HG03175 (cell line): ENCODE results near the gene TNFRSF17.
"Not testable (repeated sequence)": the region's sequence is repeated elsewhere in the genome, so short reads cannot be mapped to it uniquely, and the experiment has no call there.

Source experiments
- ATAC-seq: cut with Tn5 transposase; IDR thresholded peaks from one replicate; pipeline ENCODE4 v1.9.1; 2021; ENCODE audit warnings: mild to moderate bottlenecking, moderate library complexity; ENCODE audit not compliant: unreplicated experiment

The TNFRSF17 gene

GRCh38 chr16:11964761-11965551 is at the start of gene TNFRSF17:
TNFRSF17 (plus strand) TSS chr16:11965210; CDS start chr16:11965325, 115 bp downstream.
- peak; percentile 81 for ATAC-seq

- peak; percentile 85 for ATAC-seq
These were observed 49.1 kb upstream of the TNFRSF17 start, which contains the start of gene GSPT1 for GRCh38 chr16:11915644-11916523. GSPT1 (minus strand) TSS chr16:11915956; CDS start chr16:11915720, 236 bp downstream.

- ATAC-seq: no peak
These were observed 48.3 kb upstream of the TNFRSF17 start for GRCh38 chr16:11916524-11917285.

- ATAC-seq: not testable (repeated sequence)
These were observed 41.0 kb upstream of the TNFRSF17 start for GRCh38 chr16:11924046-11924445.

- ATAC-seq: not testable (repeated sequence)
These were observed 37.7 kb upstream of the TNFRSF17 start for GRCh38 chr16:11927350-11927749.

- ATAC-seq: not testable (repeated sequence)
These were observed 23.1 kb upstream of the TNFRSF17 start, which contains the start of gene NPIPB2 for GRCh38 chr16:11941945-11942344. NPIPB2 (minus strand) TSS chr16:11942045; CDS start chr16:11942045, 0 bp downstream.

GRCh38 chr16:11946433-11946832 is 18.6 kb upstream of the TNFRSF17 start:
- ATAC-seq: no peak

- no peak for ATAC-seq
These were observed 16.2 kb upstream of the TNFRSF17 start for GRCh38 chr16:11948819-11949218.

- peak; percentile 60 for ATAC-seq
These were observed 15.5 kb upstream of the TNFRSF17 start for GRCh38 chr16:11949527-11949926.

GRCh38 chr16:11950388-11950787 is 14.6 kb upstream of the TNFRSF17 start:
- no peak for ATAC-seq

- not testable (repeated sequence) for ATAC-seq
These were observed 11.4 kb upstream of the TNFRSF17 start for GRCh38 chr16:11953576-11953975.

GRCh38 chr16:11955713-11956123 is 9.3 kb upstream of the TNFRSF17 start:
- ATAC-seq: no peak

- no peak for ATAC-seq
These were observed 8.5 kb upstream of the TNFRSF17 start for GRCh38 chr16:11956558-11956957.

GRCh38 chr16:11957591-11958395 is 7.2 kb upstream of the TNFRSF17 start:
- ATAC-seq: no peak

GRCh38 chr16:11962457-11962856 is 2.6 kb upstream of the TNFRSF17 start:
- not testable (repeated sequence) for ATAC-seq

GRCh38 chr16:11962978-11963377 is 2.0 kb upstream of the TNFRSF17 start:
- not testable (repeated sequence) for ATAC-seq

- no peak for ATAC-seq
These were observed 1.3 kb upstream of the TNFRSF17 start for GRCh38 chr16:11963706-11964105.

GRCh38 chr16:11966173-11966572 is 1.2 kb downstream of the TNFRSF17 start:
- ATAC-seq: no peak

- ATAC-seq: no peak
These were observed 2.3 kb downstream of the TNFRSF17 start for GRCh38 chr16:11967195-11967911.
